ENCODE results near the gene BMX. TPM values are rescaled to one million over a fixed set of nuclear protein-coding genes. Genes with fewer than 3 reads are reported as not detected.

Gene BMX
- total RNA-seq, 1 donor from 2014 or later: 0.74 TPM

DNA sequence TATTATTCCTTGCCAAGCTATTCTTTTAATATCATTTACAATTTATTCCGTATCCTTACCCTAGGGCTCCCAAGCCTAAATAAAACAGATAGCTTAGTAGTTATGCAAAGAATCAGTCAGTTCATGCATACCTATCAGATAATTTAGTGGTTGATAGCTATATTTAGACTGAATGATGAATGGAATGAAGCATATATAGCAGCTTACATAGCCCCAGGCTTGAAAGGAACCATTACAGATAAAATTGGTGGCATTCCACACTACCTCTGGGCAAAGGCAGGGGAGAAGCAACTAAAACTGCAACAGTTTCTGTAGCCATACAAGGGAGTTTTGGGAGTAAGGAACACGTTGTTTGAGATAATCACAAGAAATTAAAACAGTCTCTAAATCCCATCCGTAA lies 97.4 kb downstream of the BMX start:
- no peak overlapping the region for H3K27ac Mint-ChIP-seq (ENCODE audit: unreplicated experiment)
- no peaks in the 10 kb centered on the region for H3K9me3 Mint-ChIP-seq (ENCODE audit: unreplicated experiment)
- H3K36me3 Mint-ChIP-seq (ENCODE audit: low read depth, unreplicated experiment): no peaks in the 10 kb centered on the region
- H3K4me3 Mint-ChIP-seq (ENCODE audit: unreplicated experiment): no peak overlapping the region
- no peak for DNase-seq (ENCODE audit: low spot score)
- TF ChIP-seq, protein P1, sequence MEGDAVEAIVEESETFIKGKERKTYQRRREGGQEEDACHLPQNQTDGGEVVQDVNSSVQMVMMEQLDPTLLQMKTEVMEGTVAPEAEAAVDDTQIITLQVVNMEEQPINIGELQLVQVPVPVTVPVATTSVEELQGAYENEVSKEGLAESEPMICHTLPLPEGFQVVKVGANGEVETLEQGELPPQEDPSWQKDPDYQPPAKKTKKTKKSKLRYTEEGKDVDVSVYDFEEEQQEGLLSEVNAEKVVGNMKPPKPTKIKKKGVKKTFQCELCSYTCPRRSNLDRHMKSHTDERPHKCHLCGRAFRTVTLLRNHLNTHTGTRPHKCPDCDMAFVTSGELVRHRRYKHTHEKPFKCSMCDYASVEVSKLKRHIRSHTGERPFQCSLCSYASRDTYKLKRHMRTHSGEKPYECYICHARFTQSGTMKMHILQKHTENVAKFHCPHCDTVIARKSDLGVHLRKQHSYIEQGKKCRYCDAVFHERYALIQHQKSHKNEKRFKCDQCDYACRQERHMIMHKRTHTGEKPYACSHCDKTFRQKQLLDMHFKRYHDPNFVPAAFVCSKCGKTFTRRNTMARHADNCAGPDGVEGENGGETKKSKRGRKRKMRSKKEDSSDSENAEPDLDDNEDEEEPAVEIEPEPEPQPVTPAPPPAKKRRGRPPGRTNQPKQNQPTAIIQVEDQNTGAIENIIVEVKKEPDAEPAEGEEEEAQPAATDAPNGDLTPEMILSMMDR (IDR thresholded peaks at IDR 0.05; ENCODE audit: unreplicated experiment): no peak
- H3K27me3 Mint-ChIP-seq (ENCODE audit: unreplicated experiment): no peaks in the 10 kb centered on the region
- peaks cover 2% of the 10 kb centered on the region for H3K4me1 Mint-ChIP-seq (ENCODE audit: unreplicated experiment)

DNA sequence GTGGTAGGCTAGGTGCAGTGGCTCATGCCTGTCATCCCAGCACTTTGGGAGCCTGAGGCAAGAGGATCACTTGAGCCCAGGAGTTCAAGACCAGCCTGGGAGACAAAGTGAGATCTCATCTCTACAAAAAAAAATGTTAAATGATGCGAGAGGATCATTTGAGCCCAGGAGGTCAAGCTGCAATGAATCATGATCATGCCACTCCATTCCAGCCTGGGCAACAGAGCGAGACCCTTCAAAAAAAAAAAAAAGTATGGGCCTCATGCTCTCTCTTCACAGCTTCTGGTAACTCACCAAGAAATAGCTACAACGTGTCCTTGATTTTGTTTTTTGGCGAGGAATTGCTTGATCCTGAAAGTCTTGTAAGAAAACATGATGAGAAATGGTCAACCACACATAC lies 98.9 kb downstream of the BMX start:
- no peaks in the 10 kb centered on the region for H3K9me3 Mint-ChIP-seq (ENCODE audit: unreplicated experiment)
- TF ChIP-seq, protein P1 (IDR thresholded peaks at IDR 0.05; ENCODE audit: unreplicated experiment): no peak

DNA sequence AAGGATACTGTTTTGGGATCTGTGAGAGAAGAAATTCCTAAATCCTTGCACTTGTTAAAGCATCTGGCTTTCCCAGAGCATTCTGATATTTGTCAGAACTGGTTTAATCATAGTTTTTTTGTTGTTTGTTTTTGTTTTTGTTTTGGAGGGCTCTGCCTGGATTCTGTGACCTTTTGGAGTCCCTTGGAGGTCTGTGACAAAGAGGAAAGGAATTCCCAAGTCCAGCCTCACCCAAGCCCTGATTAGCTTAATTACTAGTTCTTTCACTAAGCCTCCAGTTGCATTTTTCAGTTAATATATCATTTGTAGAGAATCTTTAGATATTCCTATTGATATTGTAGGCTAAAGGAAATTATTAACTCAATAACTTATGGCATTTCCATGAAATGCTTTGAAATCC lies 99.4 kb downstream of the BMX start:
- Mint-ChIP-seq H3K27ac (ENCODE audit: unreplicated experiment) (no peak overlapping the region), H3K27me3 (ENCODE audit: unreplicated experiment) (no peaks in the 10 kb centered on the region), H3K4me1 (ENCODE audit: unreplicated experiment) (peaks cover 2% of the 10 kb centered on the region), H3K4me3 (ENCODE audit: unreplicated experiment) (no peak overlapping the region), H3K9me3 (ENCODE audit: unreplicated experiment) (no peaks in the 10 kb centered on the region), H3K36me3 (ENCODE audit: low read depth, unreplicated experiment) (peaks cover 5% of the 10 kb centered on the region)
- no peak for DNase-seq (ENCODE audit: low spot score)
- TF ChIP-seq, protein P1 (IDR thresholded peaks at IDR 0.05; ENCODE audit: unreplicated experiment): no peak

More for the DNA sequence above, 98.9 kb downstream of the BMX start:
- Mint-ChIP-seq H3K36me3 (ENCODE audit: low read depth, unreplicated experiment) (peaks cover 5% of the 10 kb centered on the region), H3K4me3 (ENCODE audit: unreplicated experiment) (no peak overlapping the region), H3K27me3 (ENCODE audit: unreplicated experiment) (no peaks in the 10 kb centered on the region), H3K4me1 (ENCODE audit: unreplicated experiment) (peaks cover 2% of the 10 kb centered on the region), H3K27ac (ENCODE audit: unreplicated experiment) (no peak overlapping the region)
- no peak for DNase-seq (ENCODE audit: low spot score)

DNA sequence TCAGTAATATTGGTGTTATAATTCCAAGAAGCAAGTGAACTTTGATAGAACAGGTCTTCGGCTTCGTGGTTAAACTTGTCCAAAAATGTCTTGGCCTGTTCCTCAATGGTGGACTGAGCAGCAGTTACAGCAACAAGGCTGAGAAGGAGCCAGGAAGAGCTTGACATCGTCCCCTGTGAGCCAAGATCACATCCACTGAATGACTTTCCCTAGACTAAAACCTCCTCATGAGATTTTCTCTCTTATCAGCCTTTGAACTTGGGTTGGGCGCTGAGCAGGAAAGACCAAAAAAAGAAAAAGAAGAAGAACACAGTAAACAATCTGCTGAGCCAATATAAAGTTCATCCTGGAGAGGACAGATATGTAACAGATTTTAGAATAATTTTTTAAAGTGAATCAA lies 100.1 kb downstream of the BMX start, which contains the start of gene ACE2:
TSS of gene ACE2 (minus strand) at position 216 of the 400 bp plus-strand sequence. CDS start at position 167, 49 bp downstream.
- TF ChIP-seq, protein P1 (IDR thresholded peaks at IDR 0.05; ENCODE audit: unreplicated experiment): no peak
- Mint-ChIP-seq H3K9me3 (ENCODE audit: unreplicated experiment) (no peaks in the 10 kb centered on the region), H3K27me3 (ENCODE audit: unreplicated experiment) (no peaks in the 10 kb centered on the region), H3K36me3 (ENCODE audit: low read depth, unreplicated experiment) (peaks cover 5% of the 10 kb centered on the region), H3K4me3 (ENCODE audit: unreplicated experiment) (no peak within 1 kb of the TSS), H3K4me1 (ENCODE audit: unreplicated experiment) (peaks cover 2% of the 10 kb centered on the region), H3K27ac (ENCODE audit: unreplicated experiment) (no peak within 1 kb of the TSS)
- no peak for DNase-seq (ENCODE audit: low spot score)

DNA sequence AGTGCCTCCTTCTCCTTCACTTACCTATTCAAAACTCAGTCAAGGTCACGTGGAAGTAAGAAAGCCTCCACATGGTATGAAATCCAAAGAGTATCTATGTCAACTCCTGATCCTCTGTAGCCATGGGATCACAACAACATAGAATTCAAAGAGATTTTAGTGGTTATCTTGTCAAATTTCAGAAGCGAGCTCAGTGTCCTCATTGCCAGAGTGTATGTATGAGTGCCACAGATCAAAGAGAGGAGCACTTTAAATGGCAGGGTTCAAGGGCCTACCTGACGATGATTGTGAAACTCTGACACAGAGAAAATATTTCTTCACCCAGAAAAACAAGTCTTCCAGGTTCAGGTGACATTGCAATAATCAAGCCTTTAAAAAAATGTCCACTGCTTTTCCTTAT lies 101.3 kb downstream of the BMX start:
- H3K4me3 Mint-ChIP-seq (ENCODE audit: unreplicated experiment): no peak overlapping the region

More for the DNA sequence above, 101.3 kb downstream of the BMX start:
- peaks cover 4% of the 10 kb centered on the region for H3K4me1 Mint-ChIP-seq (ENCODE audit: unreplicated experiment)
- TF ChIP-seq, protein P1 (IDR thresholded peaks at IDR 0.05; ENCODE audit: unreplicated experiment): no peak
- DNase-seq (ENCODE audit: low spot score): no peak
- no peaks in the 10 kb centered on the region for H3K27me3 Mint-ChIP-seq (ENCODE audit: unreplicated experiment)
- H3K27ac Mint-ChIP-seq (ENCODE audit: unreplicated experiment): no peak overlapping the region
- H3K9me3 Mint-ChIP-seq (ENCODE audit: unreplicated experiment): no peaks in the 10 kb centered on the region
- peaks cover 5% of the 10 kb centered on the region for H3K36me3 Mint-ChIP-seq (ENCODE audit: low read depth, unreplicated experiment)

All from endothelial cell (in vitro differentiated cells).